GM21381 (cell line): ENCODE data around the gene TBL2.
"Not testable (repeated sequence)": the region's sequence is repeated elsewhere in the genome, so short reads cannot be mapped to it uniquely, and the experiment has no call there.

Experiments used
- ATAC-seq: cut with Tn5 transposase; IDR thresholded peaks from one replicate; pipeline ENCODE4 v1.9.1; 2021; ENCODE audit warnings: mild to moderate bottlenecking, moderate library complexity; ENCODE audit not compliant: unreplicated experiment

The TBL2 gene

DNA sequence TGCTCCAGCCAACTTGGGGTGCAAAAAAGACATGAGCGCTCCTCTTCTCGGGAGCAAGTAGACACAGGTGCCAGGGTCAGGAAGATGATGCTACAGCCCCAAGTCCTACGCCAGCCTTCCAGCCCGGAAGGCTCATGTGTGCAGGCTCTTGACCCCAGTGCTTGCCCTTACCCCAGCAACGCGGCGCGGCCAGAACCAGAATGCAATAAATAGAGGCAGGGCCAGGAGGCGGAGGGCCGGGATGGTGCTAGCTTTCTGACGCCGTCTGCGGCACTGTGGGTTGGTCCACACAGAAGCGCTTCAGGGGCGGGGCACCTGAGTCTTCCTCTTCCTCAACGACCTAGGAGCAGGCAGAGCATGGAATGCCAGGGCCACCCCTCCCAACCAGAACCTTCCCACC lies 41.3 kb downstream of the TBL2 start:
- no peak for ATAC-seq

- ATAC-seq: no peak
These were observed 41.9 kb downstream of the TBL2 start for GRCh38 chr7:73536479-73536878.

GRCh38 chr7:73535918-73536317 lies 42.5 kb downstream of the TBL2 start:
- ATAC-seq: not testable (repeated sequence)

- no peak for ATAC-seq
These were observed 44.6 kb downstream of the TBL2 start for GRCh38 chr7:73533742-73534141.

DNA sequence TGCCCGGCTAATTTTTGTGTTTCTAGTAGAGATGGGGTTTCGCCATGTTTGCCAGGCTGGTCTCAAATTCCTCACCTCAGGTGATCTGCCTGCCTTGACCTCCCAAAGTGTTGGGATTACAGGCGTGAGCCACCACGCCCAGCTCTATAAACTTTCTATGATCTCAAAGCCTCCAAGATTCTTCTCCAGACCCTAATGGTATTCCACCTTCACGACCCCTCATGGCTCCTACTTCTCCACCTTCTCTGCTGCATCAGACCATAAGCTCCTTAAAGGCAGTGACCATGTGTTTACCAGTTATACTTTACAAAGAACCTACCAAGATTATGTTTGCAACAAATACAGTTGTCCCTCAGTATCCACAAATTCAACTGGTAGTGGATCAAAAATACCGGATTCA lies 46.2 kb downstream of the TBL2 start:
- no peak for ATAC-seq

GRCh38 chr7:73530800-73531199 lies 47.6 kb downstream of the TBL2 start:
- no peak for ATAC-seq

- ATAC-seq: no peak
These were observed 51.2 kb downstream of the TBL2 start for GRCh38 chr7:73526896-73527821.

DNA sequence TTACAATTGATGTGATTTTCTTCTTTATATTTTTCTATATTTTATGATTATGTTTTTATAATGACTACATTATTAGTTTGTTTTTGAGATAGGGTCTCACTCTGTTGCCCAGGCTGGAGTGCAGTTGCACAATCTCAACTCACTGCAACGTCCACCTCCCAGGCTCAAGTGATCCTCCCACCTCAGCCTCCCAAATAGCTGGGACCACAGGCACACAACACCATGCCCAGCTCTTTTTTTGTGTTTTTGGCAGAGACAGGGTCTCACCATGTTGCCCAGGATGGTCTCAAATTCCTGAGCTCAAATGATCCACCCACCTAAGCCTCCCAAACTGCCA lies 52.3 kb downstream of the TBL2 start:
- ATAC-seq: not testable (repeated sequence)

GRCh38 chr7:73522105-73522872 lies 56.1 kb downstream of the TBL2 start, which contains the start of gene BAZ1B:
BAZ1B (minus strand) TSS chr7:73522293; CDS start chr7:73521933, 360 bp downstream.
- ATAC-seq: peak; percentile 80

- ATAC-seq: peak; percentile 45
These were observed 56.7 kb downstream of the TBL2 start for GRCh38 chr7:73521636-73522104.

DNA sequence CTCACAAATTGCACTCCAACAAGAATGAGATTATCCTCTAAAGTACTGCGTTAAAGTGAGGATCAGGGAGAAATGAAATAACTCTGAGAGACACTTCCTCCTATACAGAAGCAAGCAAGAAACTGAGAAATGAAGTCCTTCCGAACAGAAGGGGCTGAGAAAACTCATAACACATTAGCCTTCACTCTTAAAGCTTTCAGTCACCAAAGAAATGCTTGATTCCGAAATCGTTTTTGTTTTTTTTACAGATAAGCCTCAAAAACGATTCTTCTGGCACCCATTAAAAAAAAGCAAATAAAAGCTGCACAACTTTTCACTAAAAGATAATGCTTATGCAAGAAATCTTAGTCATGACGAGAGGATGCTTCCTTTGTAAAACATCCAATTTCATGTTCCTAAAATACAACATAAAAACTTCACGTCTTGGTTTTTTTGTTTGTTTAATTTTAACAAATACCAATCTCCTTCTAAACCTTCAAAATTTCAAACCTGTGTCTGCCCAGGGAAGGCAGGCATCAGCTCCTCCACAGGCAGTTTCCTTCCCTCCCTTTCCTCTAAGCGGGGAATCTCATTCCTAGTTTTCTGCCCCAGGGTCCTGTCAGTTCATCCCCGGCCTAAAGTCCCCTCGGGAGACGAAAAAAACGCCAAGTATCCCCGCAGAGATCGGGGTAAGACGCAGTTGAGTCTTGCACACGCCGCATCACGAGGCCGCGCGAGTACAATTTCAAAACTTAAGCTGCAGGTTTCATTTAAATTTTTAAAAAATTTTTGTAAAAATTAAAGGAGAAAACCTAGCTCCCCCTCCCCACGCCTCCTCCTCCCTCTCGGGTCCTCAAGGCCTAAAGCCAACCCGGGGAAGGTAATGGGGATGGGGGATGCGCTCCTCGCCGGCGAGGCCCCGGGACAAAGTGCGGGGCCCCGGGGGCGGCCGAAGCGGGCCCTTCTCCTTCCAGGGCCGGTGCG lies 57.4 kb downstream of the TBL2 start:
- ATAC-seq: no peak

- ATAC-seq: no peak
These were observed 58.3 kb downstream of the TBL2 start for GRCh38 chr7:73519867-73520672.

DNA sequence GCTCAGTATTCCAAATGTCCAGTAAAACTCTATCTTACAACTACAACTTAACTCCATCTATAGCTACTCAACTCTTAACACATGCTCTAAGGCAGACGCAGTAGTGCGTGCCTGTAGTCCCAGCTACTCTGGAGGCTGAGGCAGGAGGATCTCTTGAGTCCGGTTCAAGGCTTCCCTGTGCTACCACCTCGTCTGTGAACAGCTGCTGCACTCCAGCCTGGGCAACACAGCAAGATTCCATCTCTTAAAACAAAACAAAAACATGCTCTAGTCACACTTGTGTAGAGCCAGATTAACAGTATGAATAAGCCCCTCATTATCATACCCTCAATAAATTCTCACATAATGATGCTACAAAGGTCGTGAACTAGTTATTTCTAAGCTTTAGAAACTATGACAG lies 59.9 kb downstream of the TBL2 start:
- no peak for ATAC-seq
